Gastrocnemius medialis (tissue), 4 donors: ENCODE measurements around the gene UPK3A. TPM values are rescaled to one million over a fixed set of nuclear protein-coding genes. Genes with fewer than 3 reads are reported as not detected.
A peak's percentile ranks its signal among the peaks of the same experiment; 100 is the strongest.
"Not testable (repeated sequence)": the region's sequence is repeated elsewhere in the genome, so short reads cannot be mapped to it uniquely, and the experiment has no call there.

Source experiments
- ATAC-seq, 2 donors: fragments of 150-250 bp; one replicate each; pipeline ENCODE4 v1.9.1; 2016
- DNase-seq, 2 donors: peaks; one replicate each; pipeline ENCODE4 v3.0.0-alpha.2; 2019
- H3K27ac ChIP-seq, 4 donors: fragments of 200-600 bp; sonication (generic); 1 replicate in 1 of 4; 2 replicates in 3 of 4; pipeline ENCODE4 v1.5.1; 2016 to 2018; ENCODE audit warnings: mild to moderate bottlenecking in 2 of 4, moderate library complexity in 1 of 4
- H3K27me3 ChIP-seq, 3 donors: fragments of 200-600 bp; sonication (generic) in 2 of 3; 1 replicate in 1 of 3; 2 replicates in 2 of 3; pipeline versions ENCODE4 v1.5.1 to v1.6.0; 2016 to 2019; ENCODE audit warnings: mild to moderate bottlenecking in 1 of 3, moderate library complexity in 1 of 3
- H3K36me3 ChIP-seq, 2 donors: fragments of 200-600 bp; sonication (generic) in 1 of 2; one replicate each; pipeline ENCODE4 v1.5.1; 2017 to 2018
- H3K4me1 ChIP-seq, 2 donors: fragments of 200-600 bp; sonication (generic) in 1 of 2; one replicate each; pipeline ENCODE4 v1.5.1; 2016 to 2017; ENCODE audit warnings: mild to moderate bottlenecking in 2 of 2
- H3K4me3 ChIP-seq, 4 donors: fragments of 200-600 bp; sonication (generic) in 3 of 4; 1 replicate in 1 of 4; 2 replicates in 3 of 4; pipeline ENCODE4 v1.5.1; 2016 to 2019; ENCODE audit warnings: mild to moderate bottlenecking in 2 of 4
- H3K9me3 ChIP-seq, 3 donors: fragments of 200-600 bp; sonication (generic) in 2 of 3; 1 replicate in 1 of 3; 2 replicates in 2 of 3; pipeline ENCODE4 v1.5.1; 2016 to 2019
- POLR2A ChIP-seq, 2 donors: fragments of 450-650 bp; IDR thresholded peaks; one replicate each; pipeline ENCODE4 v1.6.1; 2017; ENCODE audit warnings: antibody characterized with exemption in 2 of 2, mild to moderate bottlenecking in 2 of 2, moderate library complexity in 2 of 2
- in situ Hi-C, 4 donors: fragments of 200-750 bp; cut with MboI; loops; one replicate each; pipeline versions ENCODE4 v1.15.0 to v1.8.0; 2017; ENCODE audit warnings: low sequenced_read_pairs in 4 of 4
- intact Hi-C: fragments of 100-400 bp; cut with DNase I; formaldehyde crosslinking; loops from one replicate; pipeline ENCODE4 v1.15.1; 2023; ENCODE audit warnings: low total_unique reads
- total RNA-seq, 4 donors: library from RNA; depleted of rRNA; stranded (reverse); fragments of >200 nt; gene quantifications; one replicate each; pipeline versions ENCODE4 v1.1.0 to v1.2.3, GENCODE V29; 2016
- TF ChIP-seq, protein P1 (sequence below), 5 experiments: fragments of 450-650 bp in 3 of 5; fragments of 200-600 bp in 2 of 5; sonication (generic) in 2 of 5; IDR thresholded peaks in 4 of 5; conservative IDR thresholded peaks in 1 of 5; 1 replicate in 4 of 5; 2 replicates in 1 of 5; pipeline ENCODE4 v1.5.1; 2016 to 2019; ENCODE audit warnings: antibody characterized with exemption in 5 of 5, mild to moderate bottlenecking in 3 of 5, moderate library complexity in 3 of 5

UPK3A gene
- total RNA-seq, 4 donors from 2014 or later: 0.70 to 6.4 (median 2.1) TPM

DNA sequence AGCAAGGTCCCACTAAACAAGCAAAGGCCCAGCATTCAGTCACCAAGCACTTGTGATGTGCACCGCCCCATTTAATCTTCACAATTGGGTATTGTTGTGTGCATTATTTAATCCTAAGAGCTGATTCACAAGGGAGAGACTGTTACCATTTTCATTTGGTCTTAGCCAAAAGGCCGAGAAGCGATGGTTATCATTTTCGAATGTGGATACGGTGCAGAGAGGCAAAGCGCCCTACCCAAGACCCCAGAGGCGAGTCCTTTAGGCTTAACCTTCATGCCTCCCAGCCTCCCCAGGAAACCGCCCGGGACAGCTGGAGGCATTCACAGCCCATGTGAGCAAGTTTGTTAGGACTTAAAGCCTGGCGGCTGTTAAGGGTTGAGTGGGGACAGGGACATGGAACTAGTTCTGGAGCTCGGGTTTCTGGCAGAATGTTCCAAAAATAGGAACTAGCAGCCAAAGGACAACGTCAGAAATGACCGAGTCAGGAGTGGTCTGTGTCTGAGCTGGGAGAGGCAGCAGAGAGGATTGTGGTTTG is 13.0 kb upstream of the UPK3A start:
- Histone ChIP-seq H3K36me3 (no peaks in the 10 kb centered on the region), H3K9me3 (no peaks in the 10 kb centered on the region), H3K4me3 (no peak overlapping the region), H3K27me3 (no peaks in the 10 kb centered on the region), H3K27ac (peak overlapping the region; percentile 88 to 100 (median 93)), H3K4me1 (peaks cover 44 to 45% of the 10 kb centered on the region in 2 donors)
- intact Hi-C loops: loop anchor here (2.0 to 10.0 kb wide), 3 partner anchors 37 to 403 kb away; partner anchors contain the start of genes ATXN10 and FAM118A
- TF ChIP-seq POLR2A (IDR thresholded peaks at IDR 0.05): peak in 1 of 2 donors; percentile 49
- TF ChIP-seq, protein P1, sequence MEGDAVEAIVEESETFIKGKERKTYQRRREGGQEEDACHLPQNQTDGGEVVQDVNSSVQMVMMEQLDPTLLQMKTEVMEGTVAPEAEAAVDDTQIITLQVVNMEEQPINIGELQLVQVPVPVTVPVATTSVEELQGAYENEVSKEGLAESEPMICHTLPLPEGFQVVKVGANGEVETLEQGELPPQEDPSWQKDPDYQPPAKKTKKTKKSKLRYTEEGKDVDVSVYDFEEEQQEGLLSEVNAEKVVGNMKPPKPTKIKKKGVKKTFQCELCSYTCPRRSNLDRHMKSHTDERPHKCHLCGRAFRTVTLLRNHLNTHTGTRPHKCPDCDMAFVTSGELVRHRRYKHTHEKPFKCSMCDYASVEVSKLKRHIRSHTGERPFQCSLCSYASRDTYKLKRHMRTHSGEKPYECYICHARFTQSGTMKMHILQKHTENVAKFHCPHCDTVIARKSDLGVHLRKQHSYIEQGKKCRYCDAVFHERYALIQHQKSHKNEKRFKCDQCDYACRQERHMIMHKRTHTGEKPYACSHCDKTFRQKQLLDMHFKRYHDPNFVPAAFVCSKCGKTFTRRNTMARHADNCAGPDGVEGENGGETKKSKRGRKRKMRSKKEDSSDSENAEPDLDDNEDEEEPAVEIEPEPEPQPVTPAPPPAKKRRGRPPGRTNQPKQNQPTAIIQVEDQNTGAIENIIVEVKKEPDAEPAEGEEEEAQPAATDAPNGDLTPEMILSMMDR (IDR thresholded peaks at IDR 0.05 in 4 of 5, conservative IDR thresholded peaks at IDR 0.05 in 1 of 5): no peak
- in situ Hi-C loops: no loop called here
- DNase-seq: peak; percentile 88 to 90
- peak; percentile 92 to 94 for ATAC-seq

DNA sequence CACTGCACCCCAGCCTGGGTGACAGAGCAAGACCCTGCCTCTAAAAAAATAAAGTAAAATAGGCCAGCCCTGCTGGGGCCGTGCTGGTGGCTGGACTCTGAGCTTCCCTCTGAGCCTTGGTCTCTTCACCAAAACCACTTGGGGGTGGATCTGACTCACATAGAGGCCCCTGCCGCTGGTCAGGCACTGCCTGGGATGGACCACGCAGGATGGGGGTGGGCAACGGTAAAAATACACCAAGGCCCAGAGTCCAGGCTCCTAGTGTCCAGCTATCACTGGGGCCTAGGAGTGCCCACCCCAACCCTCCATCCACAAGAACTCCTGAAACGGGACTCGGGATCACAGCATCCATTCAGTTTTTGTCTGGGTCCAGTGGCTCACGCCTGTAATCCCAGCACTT is 12.3 kb upstream of the UPK3A start:
- intact Hi-C loops: loop anchor here (2.0 to 10.0 kb wide), 2 partner anchors 36 to 402 kb away; partner anchors contain the start of genes ATXN10 and FAM118A
- peaks cover 44 to 45% of the 10 kb centered on the region in 2 donors for H3K4me1 ChIP-seq

DNA sequence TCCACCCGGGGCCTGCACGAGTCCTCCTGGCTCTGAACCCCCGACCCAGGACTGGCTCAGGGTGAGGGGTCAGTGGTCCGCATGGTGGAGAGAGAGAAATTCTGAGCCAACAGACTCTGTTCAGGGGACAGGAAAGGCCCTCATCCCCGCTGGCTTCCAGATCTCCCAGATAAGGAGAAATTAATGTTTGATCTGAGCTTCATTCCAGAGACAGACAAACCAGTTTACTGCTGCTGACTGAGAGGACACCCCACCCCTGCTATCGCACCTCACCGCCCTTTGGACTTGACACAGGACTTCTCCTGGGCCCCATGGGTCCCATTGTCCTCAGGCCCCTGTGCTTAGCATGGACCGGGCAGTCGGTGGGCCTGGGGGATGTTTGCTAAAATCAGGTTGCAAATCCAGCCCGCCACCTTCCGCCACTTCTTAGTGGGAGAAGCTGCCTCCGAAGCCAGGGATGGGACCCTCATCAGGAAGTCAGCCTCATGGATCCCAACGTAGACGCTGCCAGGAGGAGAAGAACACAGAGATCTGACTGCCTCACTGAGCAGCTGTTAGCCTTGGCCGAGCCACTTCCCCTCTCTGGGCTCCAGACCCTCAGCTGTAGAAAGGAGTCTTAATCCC is 11.2 kb upstream of the UPK3A start:
- Histone ChIP-seq H3K9me3 (no peaks in the 10 kb centered on the region), H3K4me1 (peaks cover 44% of the 10 kb centered on the region in 2 donors), H3K36me3 (no peaks in the 10 kb centered on the region), H3K4me3 (no peak overlapping the region), H3K27me3 (no peaks in the 10 kb centered on the region), H3K27ac (peak overlapping the region; percentile 88 to 100 (median 93))
- no peak for TF ChIP-seq POLR2A (IDR thresholded peaks at IDR 0.05)
- TF ChIP-seq, protein P1 (IDR thresholded peaks at IDR 0.05 in 4 of 5, conservative IDR thresholded peaks at IDR 0.05 in 1 of 5): no peak
- DNase-seq: no peak
- in situ Hi-C loops: no loop called here
- no peak for ATAC-seq
- intact Hi-C loops: loop anchor here (2.0 to 10.0 kb wide), 2 partner anchors 35 to 401 kb away; partner anchors contain the start of genes ATXN10 and FAM118A

More for the DNA sequence above, 12.3 kb upstream of the UPK3A start:
- no peaks in the 10 kb centered on the region for H3K36me3 ChIP-seq
- H3K27me3 ChIP-seq: no peaks in the 10 kb centered on the region
- no peak overlapping the region for H3K4me3 ChIP-seq
- no peaks in the 10 kb centered on the region for H3K9me3 ChIP-seq
- ATAC-seq: no peak
- no peak for DNase-seq
- H3K27ac ChIP-seq: peak overlapping the region; percentile 88 to 100 (median 93)
- in situ Hi-C loops: no loop called here
- TF ChIP-seq, protein P1 (IDR thresholded peaks at IDR 0.05 in 4 of 5, conservative IDR thresholded peaks at IDR 0.05 in 1 of 5): no peak
- no peak for TF ChIP-seq POLR2A (IDR thresholded peaks at IDR 0.05)

DNA sequence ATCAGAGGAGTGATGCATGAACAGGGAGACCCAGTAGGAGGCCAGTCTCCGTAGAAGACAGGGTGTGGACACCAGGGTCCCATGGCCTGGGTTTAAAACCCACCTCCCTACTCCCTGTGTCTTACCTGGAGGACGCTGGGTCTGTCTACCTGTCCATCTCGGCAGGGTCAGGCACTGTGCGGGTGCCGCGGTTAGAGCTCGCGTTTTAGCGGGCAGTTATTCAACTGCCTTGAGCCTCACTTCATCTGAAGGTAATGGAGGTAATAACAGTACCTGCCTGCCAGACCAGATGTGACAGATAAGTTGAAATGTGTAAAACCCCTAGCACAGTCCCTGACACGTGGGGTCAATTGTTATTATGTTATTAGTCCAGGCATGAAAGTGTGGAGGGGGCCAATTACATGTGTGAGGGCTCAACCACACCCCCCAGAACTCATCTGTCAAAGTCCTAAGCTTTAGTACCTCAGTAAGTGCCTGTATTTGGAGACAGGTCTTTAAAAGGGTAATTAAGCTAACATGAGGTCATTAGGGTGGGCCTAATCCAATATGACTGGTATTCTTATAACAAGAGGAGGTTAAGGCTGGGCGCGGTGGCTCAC is 8.1 kb upstream of the UPK3A start:
- H3K27me3 ChIP-seq: no peaks in the 10 kb centered on the region
- H3K4me1 ChIP-seq: peaks cover 17 to 29% of the 10 kb centered on the region in 2 donors
- H3K36me3 ChIP-seq: no peaks in the 10 kb centered on the region
- H3K27ac ChIP-seq: no peak overlapping the region
- intact Hi-C loops: loop anchor here (10.0 kb wide), 1 partner anchor 398 kb away; the partner anchor contains the start of gene ATXN10
- no peak for TF ChIP-seq POLR2A (IDR thresholded peaks at IDR 0.05)
- TF ChIP-seq, protein P1 (IDR thresholded peaks at IDR 0.05 in 4 of 5, conservative IDR thresholded peaks at IDR 0.05 in 1 of 5): no peak
- in situ Hi-C loops: no loop called here
- no peak overlapping the region for H3K4me3 ChIP-seq
- no peak for DNase-seq
- no peak for ATAC-seq
- no peaks in the 10 kb centered on the region for H3K9me3 ChIP-seq

DNA sequence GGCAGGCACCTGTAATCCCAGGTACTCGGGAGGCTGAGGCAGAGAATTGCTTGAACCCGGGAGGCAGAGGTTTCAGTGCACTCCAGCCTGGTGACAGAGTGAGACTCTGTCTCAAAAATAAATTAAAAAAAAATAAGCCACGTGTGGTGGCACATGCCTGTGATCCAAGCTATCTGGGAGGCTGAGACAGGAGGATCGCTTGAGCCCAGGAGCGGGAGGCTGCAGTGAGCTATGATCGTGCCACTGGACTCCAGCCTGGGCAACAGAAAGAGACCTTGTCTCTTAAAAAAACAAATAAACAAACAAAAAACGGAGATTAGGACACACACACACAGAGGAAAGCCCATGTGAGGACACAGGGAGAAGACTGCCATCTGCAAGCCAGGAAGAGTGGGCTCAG is 7.0 kb upstream of the UPK3A start:
- H3K9me3 ChIP-seq, ATAC-seq, H3K27me3 ChIP-seq, DNase-seq, H3K36me3 ChIP-seq, H3K27ac ChIP-seq, H3K4me3 ChIP-seq, in situ Hi-C loops: not testable (repeated sequence)
- intact Hi-C loops: loop anchor here (10.0 kb wide), 1 partner anchor 397 kb away; the partner anchor contains the start of gene ATXN10
- peaks cover 7 to 19% of the 10 kb centered on the region in 2 donors for H3K4me1 ChIP-seq
